Measurements from ENCODE around the gene SLC9A9. TPM values are rescaled to one million over a fixed set of nuclear protein-coding genes. Genes with fewer than 3 reads are reported as not detected.

Gene SLC9A9
- total and polyA plus RNA-seq, 2 of the 8 experiments (the other 6 are each of a cell fraction or from before 2014, with no cell fraction given) = 0.48 to 1.1 TPM

DNA sequence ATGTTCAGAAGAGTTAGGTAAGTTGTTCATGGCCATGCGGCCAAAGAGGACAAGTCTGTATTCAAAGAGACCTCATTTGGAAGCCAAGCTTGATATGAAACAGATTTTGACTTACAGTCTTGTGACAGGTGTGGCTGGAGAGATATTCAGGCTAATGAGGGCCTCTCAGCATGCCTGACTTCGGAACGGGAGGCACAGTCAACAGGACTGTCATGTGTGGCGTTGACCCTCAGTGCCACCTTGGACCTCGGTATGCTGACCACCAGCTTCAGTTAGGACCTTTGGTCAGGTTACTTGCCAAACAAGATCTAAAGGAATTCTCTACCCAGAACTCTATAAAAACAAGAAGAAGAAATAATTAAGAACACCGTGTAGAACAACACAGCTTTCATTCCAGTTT is 604.6 kb downstream of the SLC9A9 start (continued):
- TF ChIP-seq KDM5A (IDR thresholded peaks at IDR 0.05; ENCODE audit: low read length) (no peak), YY1 (IDR thresholded peaks at IDR 0.05; ENCODE audit: low read depth, low read length) (no peak), SAP30 (IDR thresholded peaks at IDR 0.05; ENCODE audit: insufficient read depth, insufficient replicate concordance, low read length) (no peak), RXRA (IDR thresholded peaks at IDR 0.05; ENCODE audit: insufficient read depth, low read depth, low read length) (no peak), NRF1 (IDR thresholded peaks at IDR 0.05; ENCODE audit: low read depth, low read length) (no peak), KDM4A (IDR thresholded peaks at IDR 0.05; ENCODE audit: low read depth, low read length, severe bottlenecking) (no peak), SP1 (IDR thresholded peaks at IDR 0.05; ENCODE audit: low read depth, low read length) (no peak)
- TF ChIP-seq, protein P1, sequence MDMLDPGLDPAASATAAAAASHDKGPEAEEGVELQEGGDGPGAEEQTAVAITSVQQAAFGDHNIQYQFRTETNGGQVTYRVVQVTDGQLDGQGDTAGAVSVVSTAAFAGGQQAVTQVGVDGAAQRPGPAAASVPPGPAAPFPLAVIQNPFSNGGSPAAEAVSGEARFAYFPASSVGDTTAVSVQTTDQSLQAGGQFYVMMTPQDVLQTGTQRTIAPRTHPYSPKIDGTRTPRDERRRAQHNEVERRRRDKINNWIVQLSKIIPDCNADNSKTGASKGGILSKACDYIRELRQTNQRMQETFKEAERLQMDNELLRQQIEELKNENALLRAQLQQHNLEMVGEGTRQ (IDR thresholded peaks at IDR 0.05; ENCODE audit: low read length) = no peak
